CD8-positive, alpha-beta memory T cell (primary cell): Measurements from ENCODE around the gene UBA7. TPM values are rescaled to one million over a fixed set of nuclear protein-coding genes. Genes with fewer than 3 reads are reported as not detected.

Experiments
- polyA plus RNA-seq: library from polyadenylated mRNA; unstranded; fragments of 300-500 nt; fragmentation: Illumina TruSeq; gene quantifications from one replicate; pipeline ENCODE4 v1.2.3, GENCODE V29; 2021
- total RNA-seq, 2 experiments: library from RNA; stranded (reverse); gene quantifications; one replicate each; pipeline ENCODE4 v1.2.3, GENCODE V29; 2021

UBA7 gene
- total and polyA plus RNA-seq, 3 experiments from 2014 or later = 40.7 to 58.3 (median 57.8) TPM

Other genes starting within 250 kb of the UBA7 start
- gene APEH, start 139.6 kb downstream of the UBA7 start, total RNA-seq = 100 to 1,000 TPM; 190 to 194 TPM
- 119 TPM for gene APEH, start 139.6 kb downstream of the UBA7 start, polyA plus RNA-seq
- 1 to 10 TPM; 6.0 to 8.5 TPM for gene MST1, start 124.5 kb downstream of the UBA7 start, total RNA-seq
- 0.31 TPM for gene MST1, start 124.5 kb downstream of the UBA7 start, polyA plus RNA-seq
- 10 to 100 TPM; 38.8 to 43.7 TPM for gene RNF123, start 124.4 kb downstream of the UBA7 start, total RNA-seq
- gene RNF123, start 124.4 kb downstream of the UBA7 start, polyA plus RNA-seq = 20.7 TPM
- under 1 TPM; 0.15 to 0.31 TPM for gene AMIGO3, start 94.3 kb downstream of the UBA7 start, total RNA-seq
- 1.5 TPM for gene AMIGO3, start 94.3 kb downstream of the UBA7 start, polyA plus RNA-seq
- 10 to 100 TPM; 52.6 to 53.8 TPM for gene GMPPB, start 90.0 kb downstream of the UBA7 start, total RNA-seq
- gene GMPPB, start 90.0 kb downstream of the UBA7 start, polyA plus RNA-seq = 24.6 TPM
- gene IP6K1, start 27.4 kb downstream of the UBA7 start, total RNA-seq = 10 to 100 TPM; 37.1 to 47.5 TPM
- 26.1 TPM for gene IP6K1, start 27.4 kb downstream of the UBA7 start, polyA plus RNA-seq
- not detected for gene CDHR4, start 14.1 kb downstream of the UBA7 start, total RNA-seq
- gene CDHR4, start 14.1 kb downstream of the UBA7 start, polyA plus RNA-seq = not detected
- 1 to 10 TPM; 1.1 to 1.7 TPM for gene INKA1, start 10.7 kb downstream of the UBA7 start, total RNA-seq
- 1.1 TPM for gene INKA1, start 10.7 kb downstream of the UBA7 start, polyA plus RNA-seq
- 10 to 100 TPM; 21.9 to 22.9 TPM for gene TRAIP, start 42.6 kb upstream of the UBA7 start, total RNA-seq
- gene TRAIP, start 42.6 kb upstream of the UBA7 start, polyA plus RNA-seq = 1.9 TPM
- gene CAMKV, start 56.0 kb upstream of the UBA7 start, total RNA-seq = under 1 TPM; 0.44 to 0.77 TPM
- gene CAMKV, start 56.0 kb upstream of the UBA7 start, polyA plus RNA-seq = not detected
- gene MST1R, start 89.9 kb upstream of the UBA7 start, total RNA-seq = 1 to 10 TPM in 1 of 2 experiments, under 1 TPM in 1; 0.83 to 1.2 TPM
- gene MST1R, start 89.9 kb upstream of the UBA7 start, polyA plus RNA-seq = not detected
- 10 to 100 TPM; 17.9 to 18.1 TPM for gene MON1A, start 115.9 kb upstream of the UBA7 start, total RNA-seq
- 22.4 TPM for gene MON1A, start 115.9 kb upstream of the UBA7 start, polyA plus RNA-seq
- gene RBM6, start 126.2 kb upstream of the UBA7 start, total RNA-seq = 10 to 100 TPM; 71.6 to 75.8 TPM
- gene RBM6, start 126.2 kb upstream of the UBA7 start, polyA plus RNA-seq = 53.2 TPM